Measurements from ENCODE around the gene VEPH1.

DNA sequence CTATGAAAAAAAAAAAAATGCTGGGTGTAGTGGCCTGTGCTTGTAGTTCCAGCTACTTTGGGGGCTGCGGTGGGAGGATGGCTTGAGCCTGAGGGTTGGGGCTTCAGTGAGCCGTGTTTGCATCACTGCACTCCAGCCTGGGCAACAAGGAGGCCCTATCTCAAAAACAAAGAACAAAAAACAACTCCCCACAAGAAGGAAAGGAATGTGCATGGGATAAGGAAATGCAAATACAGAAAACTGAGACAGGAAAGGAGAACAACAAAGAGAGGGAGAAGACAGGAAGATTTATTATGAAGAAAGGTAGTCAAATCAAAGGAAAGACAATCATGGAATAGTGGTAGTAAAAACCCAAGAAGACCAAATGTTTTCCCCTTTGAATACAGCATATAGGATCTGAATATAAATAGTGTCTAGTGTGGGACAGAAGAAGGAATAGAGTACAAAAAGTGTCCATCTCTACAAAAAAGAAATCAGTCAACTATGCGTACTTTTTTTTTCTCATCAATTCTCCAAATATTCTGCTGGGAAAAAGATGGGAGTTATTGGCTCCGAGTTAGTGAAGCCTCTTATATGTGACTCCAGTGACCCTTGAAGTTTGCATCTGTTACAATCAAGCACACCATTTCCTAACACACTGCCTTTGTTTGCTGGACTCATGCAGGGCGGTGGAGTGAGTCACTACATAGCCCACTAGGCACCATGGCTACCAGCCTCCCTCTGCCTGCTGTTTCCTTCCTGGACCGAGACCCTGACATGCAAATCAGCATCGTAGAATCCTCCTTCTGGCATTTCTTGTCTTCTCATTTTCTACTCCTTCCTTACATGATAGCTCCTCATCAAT, 167.8 kb downstream of the VEPH1 start:
- TF ChIP-seq TAF1 (IDR thresholded peaks at IDR 0.05; ENCODE audit: low read depth, low read length) = no peak
- no peak for TF ChIP-seq POLR2A (IDR thresholded peaks at IDR 0.05; ENCODE audit: low read depth, low read length)
